BE2C (cell line): ENCODE results near the gene RALGAPA2.

Experiments used
- DNase-seq: peaks from one replicate; pipeline ENCODE4 v3.0.0-alpha.2; 2020
- H3K27me3 ChIP-seq: fragments of 250-450 bp; sonication (Bioruptor Pico); 2 replicates; pipeline ENCODE4 v1.5.1; 2020; ENCODE audit warnings: mild to moderate bottlenecking
- H3K36me3 ChIP-seq: fragments of 250-450 bp; sonication (Bioruptor Pico); 2 replicates; pipeline ENCODE4 v1.5.1; 2020; ENCODE audit warnings: mild to moderate bottlenecking
- H3K4me1 ChIP-seq: fragments of 250-450 bp; sonication (Bioruptor Pico); 2 replicates; pipeline ENCODE4 v1.5.1; 2020
- H3K4me3 ChIP-seq: 2 replicates; pipeline ENCODE4 v1.5.1; 2011; ENCODE audit warnings: low read depth, low read length
- H3K9me3 ChIP-seq: fragments of 250-450 bp; sonication (Bioruptor Pico); 2 replicates; pipeline ENCODE4 v1.5.1; 2020
- CTCF ChIP-seq: IDR thresholded peaks from 2 replicates; pipeline ENCODE4 v1.5.1; 2012; ENCODE audit warnings: mild to moderate bottlenecking, low read depth, low read length

The RALGAPA2 gene

GRCh38 chr20:20611167-20611566 lies 101.3 kb downstream of the RALGAPA2 start:
- TF ChIP-seq CTCF = no peak
- H3K36me3 ChIP-seq = no peaks in the 10 kb centered on the region
- DNase-seq = no peak
- no peak overlapping the region for H3K4me3 ChIP-seq
- no peaks in the 10 kb centered on the region for H3K9me3 ChIP-seq
- H3K27me3 ChIP-seq = no peaks in the 10 kb centered on the region
- no peaks in the 10 kb centered on the region for H3K4me1 ChIP-seq

- DNase-seq = no peak
- Histone ChIP-seq H3K36me3 (no peaks in the 10 kb centered on the region), H3K9me3 (no peaks in the 10 kb centered on the region), H3K4me3 (no peak overlapping the region), H3K4me1 (no peaks in the 10 kb centered on the region), H3K27me3 (no peaks in the 10 kb centered on the region)
- TF ChIP-seq CTCF = no peak
These were observed 102.9 kb downstream of the RALGAPA2 start for GRCh38 chr20:20609522-20609921.

- H3K9me3 ChIP-seq = no peaks in the 10 kb centered on the region
- H3K4me1 ChIP-seq = peaks cover under 1% of the 10 kb centered on the region
- H3K36me3 ChIP-seq = no peaks in the 10 kb centered on the region
- TF ChIP-seq CTCF = no peak
- DNase-seq = no peak
- no peak overlapping the region for H3K4me3 ChIP-seq
- no peaks in the 10 kb centered on the region for H3K27me3 ChIP-seq
These were observed 103.8 kb downstream of the RALGAPA2 start for GRCh38 chr20:20608641-20609040.

- Histone ChIP-seq H3K36me3 (no peaks in the 10 kb centered on the region), H3K27me3 (no peaks in the 10 kb centered on the region), H3K4me1 (peaks cover 6% of the 10 kb centered on the region), H3K9me3 (no peaks in the 10 kb centered on the region), H3K4me3 (no peak overlapping the region)
- DNase-seq = no peak
- TF ChIP-seq CTCF = no peak
These were observed 104.4 kb downstream of the RALGAPA2 start for GRCh38 chr20:20608041-20608440.

- Histone ChIP-seq H3K9me3 (no peaks in the 10 kb centered on the region), H3K36me3 (no peaks in the 10 kb centered on the region), H3K4me3 (no peak overlapping the region), H3K4me1 (peaks cover 7% of the 10 kb centered on the region), H3K27me3 (no peaks in the 10 kb centered on the region)
- no peak for TF ChIP-seq CTCF
- DNase-seq = no peak
These were observed 105.6 kb downstream of the RALGAPA2 start for GRCh38 chr20:20606881-20607280.

GRCh38 chr20:20606050-20606449 lies 106.4 kb downstream of the RALGAPA2 start:
- Histone ChIP-seq H3K27me3 (no peaks in the 10 kb centered on the region), H3K9me3 (no peaks in the 10 kb centered on the region), H3K4me3 (no peak overlapping the region), H3K36me3 (no peaks in the 10 kb centered on the region), H3K4me1 (peaks cover 7% of the 10 kb centered on the region)
- no peak for TF ChIP-seq CTCF
- no peak for DNase-seq
